OCI-LY3 (cell line): ENCODE measurements around the gene RAPGEF1.

Source experiments
- CTCF ChIP-seq: fragments of 200-600, 300-600 bp; sonication (generic); IDR thresholded peaks from 2 replicates; pipeline ENCODE4 v1.5.1; 2014; ENCODE audit warnings: antibody characterized with exemption, low read length, low read depth
- EZH2phosphoT487 ChIP-seq: fragments of 200-600 bp; shearing (Covaris generic); IDR thresholded peaks from 2 replicates; pipeline ENCODE4 v1.6.1; 2018; ENCODE audit warnings: antibody characterized with exemption, mixed run types, low read depth

GRCh38 chr9:131618785-131619184, 121.1 kb downstream of the RAPGEF1 start:
- TF ChIP-seq CTCF: no peak
- no peak for TF ChIP-seq EZH2phosphoT487
